ENCODE data around the gene TSC2.
A peak's percentile ranks its signal among the peaks of the same experiment; 100 is the strongest.
"Not testable (repeated sequence)": the region's sequence is repeated elsewhere in the genome, so short reads cannot be mapped to it uniquely, and the experiment has no call there.

The TSC2 gene

DNA sequence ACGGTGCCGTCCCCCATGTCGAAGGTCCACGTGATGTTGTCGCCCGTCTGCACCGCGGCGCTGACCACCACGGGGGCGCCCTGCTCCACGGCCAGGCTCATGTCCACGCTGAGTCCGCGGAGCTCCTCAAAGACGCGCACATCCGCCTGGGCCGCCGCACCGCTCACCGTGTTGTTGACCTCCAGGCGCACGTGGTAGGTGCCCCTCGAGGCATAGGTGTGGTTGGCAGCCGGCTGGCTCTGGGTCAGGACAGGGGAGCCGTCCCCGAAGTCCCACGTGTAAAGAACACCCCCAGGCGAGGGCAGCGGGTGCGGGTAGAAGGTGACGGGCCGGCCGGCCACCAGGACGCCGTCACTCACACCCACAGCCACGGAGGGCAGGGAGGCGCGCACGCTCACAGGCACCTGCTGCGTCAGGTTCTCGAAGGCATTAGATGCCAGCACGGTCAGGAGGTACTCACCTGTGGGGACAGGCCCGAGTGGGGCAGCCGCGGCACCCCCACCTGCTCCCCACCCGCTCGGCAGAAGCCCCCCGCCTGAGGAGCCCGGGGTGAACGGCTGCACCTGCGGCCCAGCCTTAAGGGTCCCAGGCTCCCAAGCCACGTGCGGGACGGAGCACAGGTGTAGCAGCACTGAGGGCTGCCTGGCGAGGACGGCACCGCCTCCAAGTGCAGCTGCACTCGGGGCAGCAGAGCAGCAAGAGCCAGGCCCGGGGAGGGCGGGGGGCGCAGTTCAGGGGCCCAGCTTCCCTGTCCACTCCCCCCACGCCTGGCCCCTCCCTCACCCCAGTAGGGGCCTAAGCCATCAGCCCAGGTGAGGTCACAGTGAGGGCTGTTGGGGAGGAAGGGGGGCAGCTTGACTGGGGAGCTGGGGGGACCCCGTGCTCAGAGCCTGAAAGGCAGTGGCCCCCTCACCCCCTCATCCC is 63.9 kb downstream of the TSC2 start:
- H3K4me3 ChIP-seq (ENCODE audit: low read depth, low read length); in situ Hi-C loops (cut with HindIII; ENCODE audit: low sequenced_read_pairs); DNase-seq (ENCODE audit: low read depth): not testable (repeated sequence)

DNA sequence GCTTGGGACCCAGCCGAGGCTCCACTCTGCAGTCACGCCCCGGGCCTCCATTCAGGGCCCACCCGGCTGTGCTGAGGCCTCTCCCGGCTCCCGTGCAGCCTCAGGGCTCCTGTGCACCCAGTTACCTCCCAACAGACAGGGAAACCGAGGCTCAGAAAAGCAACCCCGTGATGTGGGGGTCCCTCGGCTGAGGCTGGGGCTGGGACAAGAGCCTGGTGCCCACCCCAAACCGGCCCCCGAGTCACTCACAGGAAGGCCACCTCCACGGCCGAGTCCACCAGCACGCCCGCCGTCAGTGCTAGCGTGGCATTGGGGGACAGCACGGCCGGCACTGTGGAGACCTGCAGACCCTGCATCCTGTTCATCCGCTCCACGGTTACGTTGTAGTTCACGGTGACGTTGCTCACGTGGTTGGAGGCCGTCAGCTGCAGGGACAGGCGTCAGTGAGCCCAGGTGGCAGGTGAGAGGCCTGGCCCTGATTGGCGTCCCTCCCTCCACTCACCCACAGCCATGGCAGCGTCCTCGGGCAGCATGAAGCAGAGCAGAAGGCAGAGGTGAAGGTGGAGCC is 64.8 kb downstream of the TSC2 start:
- DNase-seq (ENCODE audit: low read depth); H3K4me3 ChIP-seq (ENCODE audit: low read depth, low read length); in situ Hi-C loops (cut with HindIII; ENCODE audit: low sequenced_read_pairs): not testable (repeated sequence)

DNA sequence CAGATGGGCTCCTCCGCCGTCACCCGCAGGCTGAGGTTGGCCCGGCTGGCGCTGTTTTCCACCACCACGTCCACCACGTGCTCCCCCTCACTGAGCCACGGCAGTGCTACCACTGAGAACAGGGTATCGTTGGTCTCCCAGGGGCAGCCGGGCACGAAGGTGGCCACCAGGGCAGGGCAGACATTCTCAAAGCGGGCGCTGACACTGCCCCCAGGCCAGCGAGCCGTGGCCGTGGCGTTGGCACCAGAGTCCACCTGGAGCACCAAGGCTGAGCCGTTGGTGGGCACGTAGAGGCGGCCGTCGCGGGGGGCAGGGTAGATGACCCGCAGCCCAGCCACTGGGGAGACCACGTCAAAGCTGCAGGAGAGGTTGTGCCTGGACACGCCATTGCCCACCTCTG is 66.4 kb downstream of the TSC2 start:
- DNase-seq (ENCODE audit: low read depth); in situ Hi-C loops (cut with HindIII; ENCODE audit: low sequenced_read_pairs): not testable (repeated sequence)

DNA sequence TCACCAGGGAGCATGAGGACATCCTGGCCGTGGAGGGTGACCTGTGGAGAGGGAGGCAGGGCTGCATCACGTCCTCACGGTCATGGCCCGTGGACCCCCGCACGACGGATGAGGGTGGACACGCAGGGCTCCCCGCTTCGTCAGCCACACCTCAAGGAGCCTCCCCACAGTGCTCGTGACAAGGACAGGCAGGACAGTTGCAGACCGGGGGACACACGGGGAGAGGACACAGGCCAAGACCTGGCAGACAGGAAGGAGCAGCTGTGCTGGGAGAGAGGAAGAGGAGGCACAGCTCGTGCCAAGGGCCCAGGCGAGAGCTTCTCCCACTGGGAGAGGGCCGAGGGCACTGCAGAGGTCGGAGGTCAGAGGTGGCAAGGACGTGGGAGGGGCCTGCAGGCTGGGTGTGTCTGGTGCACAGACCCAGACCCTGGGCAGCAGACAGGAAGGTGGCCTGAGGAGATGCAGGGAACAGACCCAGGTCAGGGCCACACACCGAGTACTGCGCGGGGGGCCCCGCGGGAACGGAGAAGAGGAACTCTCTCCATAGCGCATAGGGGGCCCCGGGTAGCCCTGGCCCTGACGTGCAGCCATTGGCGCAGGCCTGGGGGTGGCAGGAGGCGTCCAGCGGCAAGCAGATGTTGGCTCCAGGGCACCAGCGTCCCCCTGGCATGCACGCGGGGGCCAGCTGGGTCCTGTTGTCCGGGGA is 67.3 kb downstream of the TSC2 start:
- H3K4me3 ChIP-seq (ENCODE audit: low read depth, low read length); DNase-seq (ENCODE audit: low read depth); in situ Hi-C loops (cut with HindIII; ENCODE audit: low sequenced_read_pairs): not testable (repeated sequence)

More for the DNA sequence above, 66.4 kb downstream of the TSC2 start:
- H3K4me3 ChIP-seq (ENCODE audit: low read depth, low read length) = not testable (repeated sequence)

DNA sequence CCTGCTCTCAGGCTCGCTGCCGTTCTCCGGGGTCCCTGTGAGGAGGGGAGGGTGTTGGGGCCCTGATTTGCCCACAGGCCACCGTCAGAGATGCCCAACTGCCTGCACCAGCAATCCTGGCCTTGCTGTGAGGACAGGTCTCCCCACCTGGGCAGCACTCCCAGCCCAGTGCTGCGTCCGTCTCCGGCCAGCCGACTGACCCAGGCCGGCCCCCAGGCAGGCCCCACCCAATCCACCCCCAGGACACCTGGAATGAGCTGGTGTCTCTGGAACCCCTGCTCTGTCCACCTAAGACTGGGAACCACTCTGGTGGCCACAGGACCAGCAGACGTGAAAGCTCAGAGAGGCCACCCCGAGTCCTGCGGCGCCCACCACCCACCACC is 67.8 kb downstream of the TSC2 start:
- no peak overlapping the region for H3K4me3 ChIP-seq (ENCODE audit: low read depth, low read length)
- DNase-seq (ENCODE audit: low read depth) = no peak
- TF ChIP-seq, protein P1, sequence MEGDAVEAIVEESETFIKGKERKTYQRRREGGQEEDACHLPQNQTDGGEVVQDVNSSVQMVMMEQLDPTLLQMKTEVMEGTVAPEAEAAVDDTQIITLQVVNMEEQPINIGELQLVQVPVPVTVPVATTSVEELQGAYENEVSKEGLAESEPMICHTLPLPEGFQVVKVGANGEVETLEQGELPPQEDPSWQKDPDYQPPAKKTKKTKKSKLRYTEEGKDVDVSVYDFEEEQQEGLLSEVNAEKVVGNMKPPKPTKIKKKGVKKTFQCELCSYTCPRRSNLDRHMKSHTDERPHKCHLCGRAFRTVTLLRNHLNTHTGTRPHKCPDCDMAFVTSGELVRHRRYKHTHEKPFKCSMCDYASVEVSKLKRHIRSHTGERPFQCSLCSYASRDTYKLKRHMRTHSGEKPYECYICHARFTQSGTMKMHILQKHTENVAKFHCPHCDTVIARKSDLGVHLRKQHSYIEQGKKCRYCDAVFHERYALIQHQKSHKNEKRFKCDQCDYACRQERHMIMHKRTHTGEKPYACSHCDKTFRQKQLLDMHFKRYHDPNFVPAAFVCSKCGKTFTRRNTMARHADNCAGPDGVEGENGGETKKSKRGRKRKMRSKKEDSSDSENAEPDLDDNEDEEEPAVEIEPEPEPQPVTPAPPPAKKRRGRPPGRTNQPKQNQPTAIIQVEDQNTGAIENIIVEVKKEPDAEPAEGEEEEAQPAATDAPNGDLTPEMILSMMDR (IDR thresholded peaks at IDR 0.05; ENCODE audit: low read depth, low read length, missing control alignments) = no peak
- in situ Hi-C loops (cut with HindIII; ENCODE audit: low sequenced_read_pairs) = no loop called here

DNA sequence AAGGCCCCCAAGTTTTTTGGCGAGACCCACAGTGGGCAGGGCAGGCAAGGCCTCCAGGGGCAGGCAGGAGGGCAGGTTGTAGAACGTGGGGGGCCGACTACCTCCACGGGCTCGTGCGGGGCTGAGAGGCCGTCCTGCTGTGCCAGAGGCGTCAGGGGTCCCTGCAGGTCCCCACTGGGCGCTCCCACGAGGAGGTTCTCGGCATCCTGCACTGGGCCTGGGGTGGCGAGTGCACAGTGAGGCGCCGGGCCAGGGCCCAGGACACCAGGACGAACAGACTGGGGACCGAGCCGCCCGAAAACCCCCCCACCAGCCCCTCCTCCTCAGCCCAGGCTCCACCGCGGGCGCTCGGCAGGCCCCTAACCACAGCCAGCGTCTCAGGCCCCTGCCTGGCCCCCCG is 68.6 kb downstream of the TSC2 start:
- in situ Hi-C loops (cut with HindIII; ENCODE audit: low sequenced_read_pairs); H3K4me3 ChIP-seq (ENCODE audit: low read depth, low read length); DNase-seq (ENCODE audit: low read depth): not testable (repeated sequence)

DNA sequence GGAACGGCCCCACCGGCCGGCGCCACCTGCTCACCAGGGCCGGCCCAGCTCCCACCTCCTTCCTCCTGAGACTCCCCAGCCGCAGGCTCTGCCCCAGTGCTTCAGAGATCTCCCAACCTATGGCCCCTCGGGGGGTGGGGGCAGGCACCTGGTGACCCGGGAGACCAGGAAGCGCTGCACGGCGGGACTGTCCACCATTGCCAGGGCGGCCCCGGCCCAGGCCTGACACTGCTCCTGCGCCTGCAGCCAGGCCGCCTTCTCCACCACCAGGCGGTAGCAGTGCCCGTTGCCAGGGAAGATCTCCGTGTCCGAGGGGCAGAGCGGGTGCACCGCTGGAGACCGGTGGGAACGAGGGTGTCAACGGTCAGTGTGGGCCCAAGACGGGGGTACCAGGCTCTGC is 69.6 kb downstream of the TSC2 start:
- H3K4me3 ChIP-seq (ENCODE audit: low read depth, low read length); DNase-seq (ENCODE audit: low read depth); in situ Hi-C loops (cut with HindIII; ENCODE audit: low sequenced_read_pairs): not testable (repeated sequence)

DNA sequence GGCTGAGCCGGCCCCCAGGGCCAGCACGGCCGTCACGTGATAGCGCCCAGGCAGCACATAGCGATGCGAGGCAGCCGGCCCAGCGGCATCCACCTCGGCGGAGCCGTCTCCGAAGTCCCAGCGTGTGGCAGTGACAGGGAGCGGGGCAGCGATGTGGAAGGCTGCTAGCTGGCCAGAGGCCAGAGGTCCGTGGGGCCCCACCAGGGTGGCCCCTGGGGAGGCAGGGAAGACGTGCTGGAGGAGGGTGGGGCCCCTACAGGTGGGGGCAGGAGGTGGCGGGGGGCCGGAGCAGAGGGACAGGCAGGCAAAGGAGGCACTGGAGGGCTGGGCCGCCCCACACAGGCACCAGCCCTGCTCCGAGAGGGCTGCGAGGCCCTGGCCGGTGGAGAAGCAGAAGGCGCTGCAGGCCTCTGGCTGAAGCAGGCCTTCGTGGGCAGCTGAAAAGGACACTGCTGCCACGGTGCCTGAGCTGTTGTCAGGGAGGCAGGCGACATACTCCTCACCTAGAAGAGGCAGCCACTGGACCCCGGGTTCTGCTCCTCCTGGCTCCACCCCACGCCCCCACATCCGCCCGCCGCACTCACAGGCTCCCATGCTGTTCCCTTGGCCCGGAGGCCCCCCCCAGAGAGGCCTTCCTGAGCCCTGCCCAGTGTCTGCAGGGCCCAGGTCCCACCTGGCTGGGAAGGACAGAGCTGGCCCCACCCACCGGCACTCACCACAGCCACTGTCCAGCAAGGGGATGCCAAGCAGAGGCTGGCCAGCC is 70.4 kb downstream of the TSC2 start:
- DNase-seq (ENCODE audit: low read depth); in situ Hi-C loops (cut with HindIII; ENCODE audit: low sequenced_read_pairs): not testable (repeated sequence)

DNA sequence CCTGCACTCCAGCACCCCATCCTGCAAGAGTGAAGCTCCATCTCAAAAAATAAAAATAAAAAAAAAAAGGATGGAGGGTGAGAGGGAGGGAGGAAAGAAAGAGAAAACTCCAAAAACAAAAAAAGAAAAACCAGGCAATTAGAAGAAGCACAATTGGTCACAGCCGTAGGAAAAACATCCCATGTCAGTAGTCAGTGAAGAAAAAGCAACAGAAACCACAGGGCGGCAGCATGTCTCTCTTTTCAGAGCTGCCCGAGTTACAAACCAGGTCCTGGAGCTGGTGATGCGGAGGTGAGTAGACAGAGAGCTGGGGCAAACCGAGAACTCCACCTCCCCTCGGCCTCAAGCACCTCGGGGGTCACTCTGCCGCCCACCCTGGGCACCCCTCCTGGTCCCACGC is 73.5 kb downstream of the TSC2 start:
- TF ChIP-seq, protein P1 (IDR thresholded peaks at IDR 0.05; ENCODE audit: low read depth, low read length, missing control alignments) = peak; percentile 56
- DNase-seq (ENCODE audit: low read depth) = peak; percentile 52
- H3K4me3 ChIP-seq (ENCODE audit: low read depth, low read length); in situ Hi-C loops (cut with HindIII; ENCODE audit: low sequenced_read_pairs): not testable (repeated sequence)

More for the DNA sequence above, 70.4 kb downstream of the TSC2 start:
- H3K4me3 ChIP-seq (ENCODE audit: low read depth, low read length) = not testable (repeated sequence)

DNA sequence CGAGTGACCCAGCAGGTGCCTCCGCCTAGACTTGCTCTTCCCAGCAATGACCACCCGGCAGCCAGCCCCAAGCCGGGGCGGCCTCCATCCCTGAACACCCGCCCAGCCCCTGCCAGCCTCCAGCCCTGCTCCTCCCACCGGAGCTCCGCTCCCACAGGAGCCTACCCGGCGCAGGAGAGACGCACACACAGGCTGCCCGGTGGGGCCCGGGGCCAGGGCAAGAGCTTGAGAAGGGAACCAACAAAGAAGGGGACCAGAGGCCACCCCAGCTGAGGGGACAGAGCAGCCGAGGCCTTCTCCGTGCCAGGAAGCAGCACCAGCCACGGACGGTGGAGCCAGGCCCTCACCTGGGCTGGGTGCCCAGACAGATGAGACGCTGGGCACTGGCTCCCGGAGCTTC is 74.1 kb downstream of the TSC2 start:
- no peak for DNase-seq (ENCODE audit: low read depth)
- TF ChIP-seq, protein P1 (IDR thresholded peaks at IDR 0.05; ENCODE audit: low read depth, low read length, missing control alignments) = no peak
- H3K4me3 ChIP-seq (ENCODE audit: low read depth, low read length) = no peak overlapping the region
- in situ Hi-C loops (cut with HindIII; ENCODE audit: low sequenced_read_pairs) = no loop called here
